NCI-H1436 (cell line): Measurements from ENCODE around the gene NHEJ1.
A peak's percentile ranks its signal among the peaks of the same experiment; 100 is the strongest.

Source experiments
- DNase-seq: peaks from one replicate; lab custom pipeline; 2025; lab: John Stamatoyannopoulos, UW

The NHEJ1 gene

DNA sequence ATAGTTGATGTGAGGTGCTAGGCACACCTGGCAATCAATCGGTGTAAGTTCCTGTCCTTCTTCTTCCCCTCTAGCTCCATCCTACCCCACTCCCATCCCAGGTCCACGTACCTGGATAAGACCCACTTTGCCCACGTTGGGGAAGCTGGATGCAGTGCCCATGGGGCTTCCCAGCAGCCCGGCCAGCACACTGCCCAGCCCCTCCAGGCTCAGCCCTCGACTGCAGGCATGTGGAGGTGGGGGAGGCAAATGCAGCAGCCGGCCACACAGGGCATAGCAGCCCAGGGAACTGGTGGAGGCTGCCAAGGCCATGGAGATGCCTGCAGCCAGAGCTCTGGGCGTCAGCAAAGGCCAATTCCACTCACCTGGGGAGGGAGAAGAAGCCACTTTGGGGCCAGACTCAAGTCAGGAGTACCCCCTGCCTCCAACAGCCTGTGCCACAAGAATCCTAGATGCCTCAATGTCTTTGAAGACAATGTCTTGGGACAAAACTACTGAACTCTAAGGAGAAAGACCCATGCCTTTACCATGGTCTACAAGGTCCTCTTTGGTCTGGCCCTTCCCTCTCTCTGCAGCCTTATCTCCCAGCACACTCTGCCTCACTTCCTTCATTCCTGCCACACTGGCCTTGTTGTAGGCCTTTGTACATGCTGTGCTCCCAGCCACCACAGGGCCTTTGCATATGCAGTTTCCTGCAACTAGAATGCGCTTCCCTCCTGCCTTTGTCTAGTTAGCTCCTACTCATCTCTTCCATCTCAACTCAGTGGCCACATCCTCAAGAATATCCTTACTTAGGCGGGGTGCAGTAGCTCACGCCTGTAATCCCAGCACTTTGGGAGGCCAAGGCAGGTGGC, 4.7 kb upstream of the NHEJ1 start:
- DNase-seq, result no peak

DNA sequence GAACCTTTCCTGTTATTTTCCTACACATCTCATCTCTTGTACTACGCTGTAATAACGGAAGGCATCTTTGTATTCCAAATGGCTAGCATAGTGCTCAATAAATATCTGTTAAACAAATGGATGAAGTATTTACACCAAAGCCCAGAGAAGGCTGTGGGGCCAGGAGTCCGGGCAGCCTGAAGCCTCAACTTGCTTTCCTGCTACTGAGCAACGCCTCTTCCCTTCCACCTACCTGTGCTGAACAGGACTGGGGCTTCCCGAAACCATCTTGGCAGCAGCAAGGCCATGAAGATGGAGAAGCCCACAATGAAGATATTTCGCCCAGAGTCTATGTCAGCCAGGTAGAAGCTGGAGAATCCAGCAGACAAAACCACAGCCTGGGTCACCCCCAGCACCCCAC, 2.5 kb upstream of the NHEJ1 start:
- no peak for DNase-seq

DNA sequence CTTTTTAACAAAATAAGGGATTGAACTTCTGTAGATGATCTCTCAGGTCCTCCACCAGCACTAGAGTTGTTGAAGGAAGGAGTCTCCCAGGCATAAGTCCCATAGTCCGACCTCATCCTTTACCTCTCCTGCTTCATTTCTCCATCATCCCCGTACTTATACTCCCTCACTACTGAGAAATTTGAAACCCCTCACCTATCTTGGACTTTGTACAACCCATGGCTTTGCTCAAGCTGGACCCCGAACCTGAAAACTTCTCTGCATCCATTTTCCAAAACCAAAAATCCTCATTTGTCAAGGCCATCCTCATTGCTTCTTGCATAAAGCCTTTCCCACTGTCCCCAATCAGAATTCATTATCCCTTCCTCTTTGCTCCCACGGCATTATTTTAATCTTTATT, 482 bp upstream of the NHEJ1 start:
- DNase-seq, result no peak

DNA sequence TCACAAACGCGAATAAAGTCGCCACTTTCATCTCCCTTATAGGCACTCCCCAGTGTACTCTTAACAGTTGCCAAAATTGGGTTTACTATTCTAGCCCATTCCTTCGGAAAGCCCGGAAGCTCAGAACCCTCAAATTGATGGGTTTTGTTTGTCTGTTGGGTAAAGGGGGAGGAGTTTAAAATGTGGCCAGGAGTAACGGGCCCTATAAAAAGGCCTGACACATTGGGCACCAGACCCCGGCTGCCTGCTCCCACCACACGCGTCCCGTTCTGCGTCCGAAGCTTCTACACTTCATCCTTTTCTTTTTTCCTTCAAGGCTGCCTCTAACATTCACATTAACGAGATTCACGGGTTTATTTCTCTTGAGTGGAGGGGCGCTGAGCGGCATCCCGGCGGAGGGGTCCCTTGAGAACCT, 837 bp downstream of the NHEJ1 start:
- no peak for DNase-seq

DNA sequence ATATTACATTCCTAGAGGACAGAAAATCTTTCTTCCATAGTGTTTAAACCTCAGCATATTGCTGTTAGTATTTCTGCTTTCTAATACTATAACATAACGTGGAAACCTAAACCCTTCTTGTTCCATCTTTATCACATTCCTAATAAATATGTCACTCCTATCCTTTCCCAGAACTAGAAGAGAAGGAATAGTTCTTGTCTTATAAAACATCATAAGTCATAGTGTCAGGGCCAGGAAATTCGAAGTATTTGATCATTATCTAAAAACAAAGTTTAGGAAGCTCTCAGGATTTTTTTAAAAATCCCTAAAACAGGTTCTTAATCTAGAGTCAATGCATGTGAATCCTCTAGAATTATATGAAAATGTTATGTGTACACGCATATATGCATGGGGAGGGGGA, 2.0 kb downstream of the NHEJ1 start:
- no peak for DNase-seq

DNA sequence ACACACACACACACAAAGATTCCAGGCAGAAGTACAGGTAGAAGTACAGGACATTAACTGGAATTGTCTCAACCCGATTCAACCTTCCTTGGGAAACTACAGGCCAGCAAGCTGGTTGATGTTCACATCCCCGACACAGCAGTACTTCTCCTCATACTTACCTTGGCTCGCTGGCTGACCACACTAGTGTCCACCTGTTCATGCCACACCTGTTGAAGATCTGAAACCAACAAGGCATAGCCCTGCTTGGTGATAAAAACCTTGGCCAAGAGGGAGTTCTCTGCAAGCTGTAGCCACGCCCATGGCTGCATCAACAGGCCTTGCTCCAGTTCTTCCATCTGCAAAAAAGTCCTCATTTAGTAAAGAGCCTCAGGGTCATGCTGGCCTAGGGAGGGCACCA, 2.6 kb downstream of the NHEJ1 start:
- DNase-seq, result no peak

DNA sequence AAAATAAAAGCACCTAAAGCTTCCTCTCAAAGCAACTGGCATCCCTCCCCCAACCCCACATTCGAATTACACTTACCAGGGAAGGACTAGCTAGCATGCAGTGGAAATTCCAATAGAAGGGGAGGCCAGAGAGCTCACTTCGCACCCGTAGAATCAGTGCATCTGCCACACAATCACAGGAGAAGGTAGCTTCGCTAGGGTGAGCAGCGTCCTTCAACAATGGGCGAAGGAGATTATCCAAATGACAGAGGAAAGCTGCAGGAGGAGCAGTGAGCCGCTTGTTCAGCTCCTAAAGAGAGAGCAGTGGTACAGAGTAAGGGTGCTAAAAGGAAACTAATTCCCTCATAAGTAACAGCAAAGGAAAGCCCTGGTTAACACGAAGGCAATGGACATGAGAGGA, 3.2 kb downstream of the NHEJ1 start:
- no peak for DNase-seq

DNA sequence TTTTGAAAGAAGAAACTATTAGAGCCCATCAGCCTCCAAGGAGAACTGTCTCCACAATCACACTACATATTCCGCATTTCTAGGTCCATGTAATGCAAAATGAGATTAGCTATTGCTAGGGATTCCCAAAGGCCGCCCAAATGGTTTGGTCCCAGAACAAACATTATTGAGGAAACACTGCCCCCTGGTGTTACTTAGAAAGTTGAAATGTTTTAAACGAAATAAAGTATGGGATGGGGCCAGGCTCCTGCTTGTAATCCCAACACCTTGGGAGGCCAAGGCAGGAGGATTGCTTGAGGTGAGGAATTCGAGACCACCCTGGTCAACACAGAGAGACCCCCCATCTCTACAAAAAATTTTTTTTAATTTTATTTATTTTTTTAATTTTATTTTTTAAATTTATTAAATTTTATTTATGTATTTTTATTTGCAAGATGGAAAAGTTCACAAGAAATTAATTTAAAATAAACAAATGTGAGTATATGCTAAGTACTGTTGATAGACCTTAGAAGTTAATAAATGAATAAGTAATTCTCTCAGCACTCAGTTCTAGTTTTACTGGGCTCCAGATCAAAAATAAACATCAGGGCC, 5.5 kb downstream of the NHEJ1 start:
- peak; percentile 77 for DNase-seq

DNA sequence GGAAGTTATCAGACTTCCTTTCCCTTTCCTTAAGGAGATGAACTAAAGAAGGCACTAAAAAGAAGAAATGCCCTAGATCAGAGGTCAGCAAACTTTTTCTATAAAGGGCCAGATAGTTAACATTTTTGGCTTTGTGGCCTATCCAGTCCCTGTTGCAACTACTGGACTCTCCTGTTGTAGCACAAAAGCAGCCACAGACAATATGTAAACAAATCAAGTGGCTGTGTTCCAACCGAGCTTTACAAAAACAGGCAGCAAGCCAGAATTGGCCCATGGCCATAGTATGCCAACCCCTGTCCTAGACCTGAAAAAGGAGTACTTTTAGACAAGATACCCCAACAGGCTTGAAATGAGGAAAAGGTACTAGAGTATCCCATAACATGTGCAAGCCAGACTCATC, 10.9 kb downstream of the NHEJ1 start:
- DNase-seq, result no peak

DNA sequence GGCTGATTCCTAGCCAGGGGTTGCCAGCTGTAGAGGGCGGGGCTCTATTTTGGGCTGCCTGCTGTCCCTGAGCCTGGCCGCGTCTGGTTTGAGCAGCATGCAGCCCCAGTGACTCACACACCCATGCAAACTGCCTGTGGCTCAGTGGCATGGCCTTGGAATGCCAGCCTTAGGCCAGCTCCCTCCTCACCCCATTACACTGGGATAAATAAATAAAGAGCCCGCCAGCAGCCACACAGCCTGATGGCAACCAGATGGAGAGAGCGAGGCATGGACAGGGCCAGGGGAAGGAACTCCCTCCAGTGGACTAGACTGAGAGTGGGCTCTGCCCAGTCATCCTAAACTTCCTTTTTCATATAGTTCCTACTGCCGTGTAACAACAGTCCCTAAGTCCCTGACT, 18.3 kb downstream of the NHEJ1 start:
- DNase-seq, result no peak

DNA sequence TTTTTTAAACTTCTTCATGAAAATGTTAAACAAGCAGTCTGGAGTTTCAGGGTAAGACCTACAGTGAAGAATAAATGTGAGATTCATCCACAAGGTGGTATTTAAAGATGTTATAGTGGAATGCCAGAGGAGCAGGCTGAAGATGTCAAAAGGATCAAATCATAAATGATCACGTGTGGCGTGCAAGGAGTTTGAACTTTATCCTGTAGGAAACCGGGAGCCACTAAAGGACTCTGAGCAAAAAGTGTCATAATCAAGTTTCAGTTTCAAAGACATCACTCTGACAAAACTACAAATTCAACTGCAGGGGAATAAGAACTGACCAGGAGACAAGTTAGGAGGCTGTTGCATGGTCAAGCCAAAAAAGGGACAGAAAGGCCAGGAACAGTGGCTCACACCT, 19.9 kb downstream of the NHEJ1 start:
- DNase-seq, result no peak

DNA sequence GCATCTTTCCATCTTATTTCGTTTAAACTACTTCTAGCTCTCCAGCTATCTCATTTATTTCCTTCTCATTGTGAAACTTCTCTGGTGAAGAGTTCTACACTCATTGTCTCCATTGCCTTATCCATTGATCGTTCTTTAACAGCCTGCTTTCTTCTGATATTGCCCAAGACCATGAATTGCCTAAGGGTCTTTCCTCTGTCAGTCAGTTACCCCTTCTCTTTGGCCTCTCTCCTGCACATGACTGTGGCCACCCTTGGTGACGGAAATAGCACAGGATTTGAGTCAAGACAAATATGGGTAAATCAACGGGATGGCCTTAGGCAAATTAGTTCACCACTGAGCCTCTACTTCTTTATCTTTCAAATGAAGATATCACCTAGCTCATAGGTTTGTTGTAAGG, 26.6 kb downstream of the NHEJ1 start:
- no peak for DNase-seq

DNA sequence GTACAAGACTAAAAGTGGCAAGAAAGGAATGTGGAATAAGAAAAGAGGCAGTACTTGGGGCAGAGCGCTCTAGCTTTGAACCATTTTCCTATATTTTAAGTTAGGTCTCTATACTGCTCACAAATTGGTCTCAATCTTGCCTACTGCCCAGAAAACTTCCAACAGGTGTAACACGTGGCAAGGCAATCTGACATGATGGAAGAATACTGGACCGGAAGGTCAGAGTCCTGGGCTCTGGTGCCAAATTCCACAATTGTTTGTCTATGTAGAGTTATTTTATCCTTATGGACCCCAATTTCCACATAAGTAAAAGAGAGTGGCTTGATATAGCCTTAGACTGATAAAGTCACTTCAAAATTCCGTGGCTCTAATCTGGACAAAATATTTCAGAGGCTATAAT, 28.9 kb downstream of the NHEJ1 start:
- no peak for DNase-seq

DNA sequence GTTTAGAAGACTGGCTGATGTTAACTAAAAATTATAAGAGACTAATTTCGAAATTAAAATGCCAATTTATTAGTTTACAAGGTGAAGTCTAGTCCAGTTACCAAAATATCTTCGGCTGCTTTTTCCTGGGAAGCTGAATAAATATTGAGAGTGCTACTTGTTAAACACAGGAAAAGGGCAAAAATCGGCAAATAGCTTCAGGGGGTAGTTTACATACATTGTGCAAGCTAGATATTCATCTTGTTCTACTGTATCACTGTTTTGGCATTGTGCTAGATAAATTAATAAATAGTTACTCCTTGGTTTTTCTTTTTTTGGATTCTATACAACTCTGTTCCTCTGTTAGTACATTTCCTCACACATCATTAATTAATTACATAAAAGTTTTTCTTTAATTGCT, 29.3 kb downstream of the NHEJ1 start:
- no peak for DNase-seq

DNA sequence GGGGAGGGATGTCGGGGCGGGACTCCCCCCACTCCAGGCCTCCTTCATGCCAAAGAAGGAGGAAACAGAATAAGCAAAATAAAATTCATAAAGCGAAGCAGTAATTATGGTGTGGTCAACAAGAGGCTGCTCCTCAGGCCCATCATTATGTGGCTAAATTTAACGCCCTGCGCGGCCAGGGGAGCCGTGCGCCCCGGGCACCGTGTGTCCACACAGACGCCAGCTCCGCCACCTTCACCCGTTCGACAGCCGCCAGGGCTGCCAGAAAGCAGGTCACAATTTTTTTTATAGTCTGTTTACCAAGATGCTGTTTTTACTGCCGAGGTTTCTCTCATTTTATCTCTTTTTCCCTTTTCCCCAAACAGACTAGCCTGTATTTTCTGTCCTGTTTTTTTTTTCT, 31.0 kb downstream of the NHEJ1 start:
- DNase-seq, result no peak

DNA sequence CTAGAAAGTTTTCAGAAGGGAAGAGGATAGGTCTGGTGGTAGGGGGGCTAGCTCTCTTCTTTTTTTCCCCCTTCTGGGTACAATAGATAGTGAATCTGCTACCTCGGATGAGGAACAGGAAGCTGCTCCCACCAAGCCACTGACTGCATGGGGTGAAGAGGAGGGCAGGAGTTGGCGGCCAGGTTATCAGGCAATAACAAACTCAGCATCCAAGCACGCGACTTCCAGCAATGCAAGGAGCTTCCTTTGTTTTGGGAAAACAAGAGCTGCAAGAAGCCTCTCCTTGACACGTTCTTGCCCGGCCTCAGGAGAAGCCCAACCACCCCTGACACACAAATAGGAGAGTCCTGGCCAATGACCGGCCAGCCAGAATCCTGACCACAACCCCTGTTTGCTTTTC, 32.2 kb downstream of the NHEJ1 start:
- DNase-seq, result no peak

DNA sequence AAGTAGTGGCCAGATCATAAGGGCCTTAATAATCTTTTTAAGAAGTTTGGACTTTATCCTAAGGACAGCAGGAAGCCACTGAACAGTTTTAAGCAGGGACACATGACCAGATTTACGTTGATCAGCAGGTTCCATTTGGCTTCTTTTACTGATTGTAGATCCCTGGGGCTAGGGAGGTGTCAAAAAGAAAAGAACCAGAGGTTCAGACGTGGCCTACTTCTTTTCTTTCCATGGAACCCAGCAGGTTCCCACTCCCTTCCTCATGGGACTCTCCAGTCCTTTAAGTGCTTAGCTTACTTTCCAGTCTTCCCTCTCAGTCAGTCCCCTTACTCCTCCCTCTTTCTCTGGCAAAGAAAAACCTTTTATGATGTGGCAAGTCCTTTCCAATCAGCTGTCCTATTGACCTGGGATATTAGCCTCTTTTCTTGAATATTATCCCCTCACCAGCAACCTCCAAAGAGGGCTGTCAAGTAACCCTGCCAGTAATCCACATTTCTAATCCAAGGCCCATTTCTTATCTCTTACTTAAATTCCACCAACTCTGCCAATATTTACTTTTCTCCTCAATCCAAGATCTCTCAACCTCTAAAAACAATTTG, 33.5 kb downstream of the NHEJ1 start:
- no peak for DNase-seq

DNA sequence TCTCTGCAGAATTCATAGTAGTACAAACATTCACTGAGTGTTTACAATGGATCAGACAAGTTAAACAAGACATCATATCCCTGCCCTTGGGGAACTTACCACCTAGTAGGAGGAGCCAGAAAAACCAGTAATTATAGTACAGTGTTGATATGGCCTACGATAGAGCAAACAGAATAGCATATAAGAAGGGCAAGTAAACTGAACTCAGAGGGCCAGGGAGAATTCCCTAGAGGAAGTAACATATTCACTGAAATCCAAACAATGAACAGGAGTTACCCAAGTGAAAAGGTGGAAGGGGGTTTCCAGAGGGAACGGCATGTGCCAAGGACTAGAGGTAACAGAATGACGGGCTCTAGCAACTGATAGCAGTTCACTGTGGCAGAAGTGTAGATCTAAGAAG, 34.1 kb downstream of the NHEJ1 start:
- DNase-seq, result no peak

DNA sequence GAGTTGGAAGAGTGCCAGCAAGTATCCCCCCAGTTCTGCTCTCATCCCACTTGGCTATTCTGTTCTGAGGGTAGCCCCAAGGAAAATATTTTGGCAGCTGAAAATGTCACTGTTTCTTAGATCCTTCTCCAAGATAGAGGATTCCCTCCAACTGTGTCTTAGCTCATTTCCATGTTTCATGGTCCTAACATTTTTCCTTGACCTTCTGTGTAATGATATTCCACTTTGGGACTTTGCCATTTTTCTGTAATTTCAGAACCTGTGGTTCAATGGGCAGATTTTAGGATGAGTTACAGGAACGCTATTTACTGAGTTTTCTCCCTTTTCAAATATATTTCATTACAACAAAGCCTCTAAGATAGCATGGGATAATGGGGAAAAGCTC, 34.7 kb downstream of the NHEJ1 start:
- no peak for DNase-seq

DNA sequence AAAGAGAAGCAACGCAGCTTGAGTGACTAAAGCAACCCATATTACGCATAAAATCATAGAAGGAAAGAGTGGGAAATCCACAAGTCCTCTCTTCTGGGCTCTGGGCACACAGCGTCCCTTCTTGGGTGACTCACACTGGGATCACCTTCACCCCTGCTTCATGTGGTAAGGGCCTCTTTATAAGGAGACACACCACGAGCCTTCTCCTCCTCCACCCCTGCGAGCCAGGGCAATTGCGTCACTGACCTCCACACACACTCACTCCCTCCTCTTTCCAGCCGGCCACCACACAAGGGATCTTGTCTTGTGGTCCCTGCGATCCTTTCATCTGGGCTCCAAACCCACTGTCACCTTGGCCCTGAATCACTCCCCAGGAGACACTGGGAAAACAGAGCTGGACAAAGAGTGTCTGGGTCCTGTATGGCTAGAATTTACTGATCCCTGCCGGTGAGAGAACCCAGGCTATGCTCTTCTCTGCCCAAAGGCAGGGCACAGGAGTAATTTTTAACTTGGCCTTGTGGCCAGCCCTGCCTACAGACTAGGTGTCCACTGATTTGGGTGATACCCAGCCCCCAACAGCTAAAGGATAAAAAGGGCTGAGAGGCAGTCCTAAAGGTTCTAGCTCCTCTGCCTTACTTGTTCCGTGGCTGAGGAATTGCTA, 35.3 kb downstream of the NHEJ1 start:
- no peak for DNase-seq

DNA sequence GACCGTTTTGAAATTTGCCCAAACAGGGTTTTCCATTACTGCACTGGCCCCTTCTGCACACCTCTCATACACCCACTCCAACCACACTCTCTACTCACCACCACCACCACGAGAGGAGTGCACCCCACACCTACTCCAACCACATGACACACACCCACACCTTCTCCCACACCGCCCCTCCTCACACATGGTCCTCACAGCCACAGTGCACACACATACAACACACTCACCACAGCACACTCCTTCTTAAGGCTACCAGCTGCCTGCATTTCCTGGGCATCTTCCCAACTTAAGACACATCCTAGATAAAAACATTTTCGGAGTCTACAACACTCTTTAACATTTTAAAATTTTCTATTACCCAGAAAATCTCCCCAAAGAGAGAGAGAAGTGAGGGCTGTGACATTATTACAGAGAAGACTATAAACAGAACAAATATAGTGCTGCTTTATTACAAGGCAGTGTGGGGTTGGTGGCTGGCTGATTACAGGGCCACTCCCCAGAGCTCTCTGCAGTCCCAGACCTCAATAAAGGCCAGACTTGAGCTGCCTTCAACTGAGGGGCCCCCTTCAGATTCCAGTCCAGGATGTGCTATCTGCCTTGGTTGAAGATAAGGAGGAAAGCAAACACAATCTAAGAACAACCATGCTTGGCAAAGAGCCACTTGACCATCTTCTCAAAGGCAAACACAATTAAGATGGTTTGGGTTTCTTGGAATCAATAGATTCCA, 36.1 kb downstream of the NHEJ1 start:
- DNase-seq, result no peak

DNA sequence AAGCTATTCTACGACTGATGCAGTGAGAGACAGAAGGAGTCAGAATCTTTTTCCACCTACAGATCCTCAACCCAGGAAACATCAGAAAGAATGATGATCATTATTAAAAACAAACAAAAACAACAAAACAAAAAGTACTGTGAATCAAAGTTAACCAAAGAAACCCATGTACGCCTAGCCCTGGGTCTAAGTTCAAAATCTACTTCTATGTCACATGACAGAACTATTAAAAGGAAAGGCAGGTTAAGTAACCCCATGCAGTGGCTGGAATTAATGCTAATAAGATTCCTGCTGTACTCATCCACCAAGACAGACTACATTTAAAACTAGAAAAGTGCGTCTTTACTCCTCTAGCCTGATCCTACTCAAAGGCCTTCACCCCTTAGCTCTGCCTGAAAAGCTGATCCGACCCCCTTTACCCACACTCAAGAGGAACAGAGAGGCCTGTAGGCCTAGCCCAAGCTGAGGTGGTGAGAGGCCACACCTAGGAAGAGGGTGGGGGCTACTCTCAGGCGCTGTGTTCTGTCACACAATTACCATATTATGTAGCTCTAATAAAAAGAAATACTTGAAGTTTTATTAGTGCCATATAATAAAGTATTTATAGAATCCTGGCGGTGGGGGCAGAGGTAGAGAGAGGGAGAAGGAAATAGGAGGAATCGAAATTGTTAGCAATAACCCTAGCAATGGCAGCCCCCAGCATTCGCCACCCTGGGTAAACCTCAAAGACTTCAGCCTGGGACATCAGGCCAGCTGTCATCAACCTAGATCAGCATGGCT, 37.1 kb downstream of the NHEJ1 start:
- DNase-seq, result no peak
